ENCODE measurements around the gene MLXIP.

DNA sequence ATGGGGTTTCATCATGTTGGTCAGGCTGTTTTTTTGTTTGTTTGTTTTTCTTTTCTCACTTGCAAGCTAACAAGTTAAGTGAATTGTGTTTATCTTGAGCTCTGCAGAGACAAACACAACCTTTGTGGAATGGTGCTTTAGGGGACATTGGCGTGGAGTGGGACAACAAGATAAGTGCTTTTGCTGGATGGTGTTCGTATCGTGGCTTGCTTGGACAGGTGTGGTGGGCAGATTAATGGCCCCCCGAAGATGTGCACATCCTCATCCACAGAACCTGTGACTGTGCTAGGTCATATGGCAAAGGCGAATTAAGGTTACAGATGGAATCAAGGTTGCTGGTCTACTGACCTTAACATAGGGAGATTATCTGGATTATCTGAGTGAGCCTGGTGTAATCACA, 7.0 kb downstream of the MLXIP start:
- TF ChIP-seq POLR2AphosphoS5 (IDR thresholded peaks at IDR 0.05) = no peak
- TF ChIP-seq, protein P1, sequence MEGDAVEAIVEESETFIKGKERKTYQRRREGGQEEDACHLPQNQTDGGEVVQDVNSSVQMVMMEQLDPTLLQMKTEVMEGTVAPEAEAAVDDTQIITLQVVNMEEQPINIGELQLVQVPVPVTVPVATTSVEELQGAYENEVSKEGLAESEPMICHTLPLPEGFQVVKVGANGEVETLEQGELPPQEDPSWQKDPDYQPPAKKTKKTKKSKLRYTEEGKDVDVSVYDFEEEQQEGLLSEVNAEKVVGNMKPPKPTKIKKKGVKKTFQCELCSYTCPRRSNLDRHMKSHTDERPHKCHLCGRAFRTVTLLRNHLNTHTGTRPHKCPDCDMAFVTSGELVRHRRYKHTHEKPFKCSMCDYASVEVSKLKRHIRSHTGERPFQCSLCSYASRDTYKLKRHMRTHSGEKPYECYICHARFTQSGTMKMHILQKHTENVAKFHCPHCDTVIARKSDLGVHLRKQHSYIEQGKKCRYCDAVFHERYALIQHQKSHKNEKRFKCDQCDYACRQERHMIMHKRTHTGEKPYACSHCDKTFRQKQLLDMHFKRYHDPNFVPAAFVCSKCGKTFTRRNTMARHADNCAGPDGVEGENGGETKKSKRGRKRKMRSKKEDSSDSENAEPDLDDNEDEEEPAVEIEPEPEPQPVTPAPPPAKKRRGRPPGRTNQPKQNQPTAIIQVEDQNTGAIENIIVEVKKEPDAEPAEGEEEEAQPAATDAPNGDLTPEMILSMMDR (IDR thresholded peaks at IDR 0.05) = no peak

All from prostate gland (tissue), 2 donors.